Neutrophil (primary cell): Measurements from ENCODE around the gene OR52K1.
A peak's percentile ranks its signal among the peaks of the same experiment; 100 is the strongest.
"Not testable (repeated sequence)": the region's sequence is repeated elsewhere in the genome, so short reads cannot be mapped to it uniquely, and the experiment has no call there.

ENCODE experiments used
- H3K27ac ChIP-seq: fragments of 200-600 bp; sonication (generic); 2 replicates; pipeline ENCODE4 v1.5.1; 2016; ENCODE audit warnings: mild to moderate bottlenecking, moderate library complexity
- H3K27me3 ChIP-seq: fragments of 200-600 bp; sonication (generic); 2 replicates; pipeline ENCODE4 v1.6.0; 2016; ENCODE audit warnings: mild to moderate bottlenecking
- H3K36me3 ChIP-seq: fragments of 200-600 bp; sonication (generic); 2 replicates; pipeline ENCODE4 v1.5.1; 2017
- H3K4me1 ChIP-seq, 2 experiments: fragments of 200-600 bp in 1 of 2; sonication (generic) in 1 of 2; 1 replicate in 1 of 2; 2 replicates in 1 of 2; pipeline versions ENCODE4 v1.5.1 to v1.6.1; 2013 to 2016; ENCODE audit warnings: low read depth in 1 of 2, low read length in 1 of 2, mild to moderate bottlenecking in 1 of 2, moderate library complexity in 1 of 2; ENCODE audit not compliant: control insufficient read depth in 1 of 2, insufficient read depth in 1 of 2
- H3K4me3 ChIP-seq, 2 experiments: fragments of 200-600 bp in 1 of 2; sonication (generic) in 1 of 2; 1 replicate in 1 of 2; 2 replicates in 1 of 2; pipeline ENCODE4 v1.5.1; 2013 to 2016; ENCODE audit warnings: low read depth in 1 of 2, low read length in 1 of 2, mild to moderate bottlenecking in 1 of 2, moderate library complexity in 1 of 2
- H3K9me3 ChIP-seq: fragments of 200-600 bp; sonication (generic); 2 replicates; pipeline ENCODE4 v1.5.1; 2016
- CTCF ChIP-seq: fragments of 200-600 bp; sonication (generic); IDR thresholded peaks from 2 replicates; pipeline ENCODE4 v1.5.1; 2016; ENCODE audit warnings: antibody characterized with exemption

The OR52K1 gene

DNA sequence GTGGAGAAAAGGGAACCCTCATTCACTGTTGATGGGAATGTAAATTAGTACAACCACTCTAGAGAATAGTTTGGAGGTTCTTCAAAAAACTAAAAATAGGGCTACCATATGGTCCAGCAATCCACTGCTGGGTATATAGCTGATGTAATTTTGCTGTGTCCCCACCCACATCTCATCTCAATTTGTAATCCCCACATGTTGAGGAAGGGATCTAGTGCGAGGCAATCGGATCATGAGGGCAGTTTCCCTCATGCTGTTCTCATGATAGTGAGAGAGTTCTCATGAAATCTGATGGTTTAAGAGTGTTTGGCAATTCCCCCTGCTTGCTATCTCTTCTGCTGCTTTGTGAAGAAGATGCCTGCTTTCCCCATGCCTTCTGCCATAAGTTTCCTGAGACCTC, 45.5 kb downstream of the OR52K1 start:
- no peaks in the 10 kb centered on the region for H3K9me3 ChIP-seq
- no peak for TF ChIP-seq CTCF

DNA sequence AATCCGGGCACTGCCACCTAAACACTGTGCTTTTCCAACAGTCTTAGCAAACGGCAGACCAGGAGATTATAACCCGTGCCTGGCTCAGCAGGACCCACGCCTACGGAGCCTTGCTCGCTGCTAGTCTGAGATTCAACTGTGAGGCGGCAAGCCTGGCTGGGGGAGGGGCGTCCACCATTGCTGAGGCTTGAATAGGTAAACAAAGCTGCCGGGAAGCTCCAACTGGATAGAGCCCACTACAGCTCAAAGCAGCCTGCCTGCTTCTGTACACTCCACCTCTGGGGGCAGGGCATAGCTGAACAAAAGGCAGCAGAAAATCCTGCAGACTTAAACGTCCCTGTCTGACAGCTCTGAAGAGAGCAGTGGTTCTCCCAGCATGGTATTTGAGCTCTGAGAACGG, 49.2 kb downstream of the OR52K1 start:
- not testable (repeated sequence) for H3K36me3 ChIP-seq, H3K4me1 ChIP-seq, H3K4me3 ChIP-seq, H3K9me3 ChIP-seq, H3K27ac ChIP-seq
- peaks cover 22% of the 10 kb centered on the region for H3K27me3 ChIP-seq

More for the DNA sequence above, 45.5 kb downstream of the OR52K1 start:
- Histone ChIP-seq H3K4me1 (no peaks in the 10 kb centered on the region), H3K36me3 (no peaks in the 10 kb centered on the region), H3K4me3 (no peak overlapping the region), H3K27ac (no peak overlapping the region), H3K27me3 (peaks cover 24% of the 10 kb centered on the region)

- peak; percentile 58 for TF ChIP-seq CTCF
- H3K4me3 ChIP-seq: no peak overlapping the region
- H3K27ac ChIP-seq: no peak overlapping the region
- H3K27me3 ChIP-seq: peaks cover 20% of the 10 kb centered on the region
- no peaks in the 10 kb centered on the region for H3K9me3 ChIP-seq
- no peaks in the 10 kb centered on the region for H3K4me1 ChIP-seq
- no peaks in the 10 kb centered on the region for H3K36me3 ChIP-seq
Observed at GRCh38 chr11:4539603-4540219, 57.3 kb downstream of the OR52K1 start.

GRCh38 chr11:4541071-4541470, 58.6 kb downstream of the OR52K1 start:
- peaks cover 20% of the 10 kb centered on the region for H3K27me3 ChIP-seq
- no peak overlapping the region for H3K4me3 ChIP-seq
- H3K27ac ChIP-seq: no peak overlapping the region
- no peaks in the 10 kb centered on the region for H3K9me3 ChIP-seq
- no peak for TF ChIP-seq CTCF
- H3K36me3 ChIP-seq: no peaks in the 10 kb centered on the region
- no peaks in the 10 kb centered on the region for H3K4me1 ChIP-seq
